HepG2 (cell line): ENCODE measurements around the gene DAGLB. TPM values are rescaled to one million over a fixed set of nuclear protein-coding genes. Genes with fewer than 3 reads are reported as not detected.

Experiments used
- CHCHD3 ChIP-seq: sonication (generic); formaldehyde crosslinking; IDR thresholded peaks from 2 replicates; pipeline ENCODE4 v1.8.0; 2022; ENCODE audit warnings: mild to moderate bottlenecking, missing genetic modification reagents, moderate library complexity
- DZIP1 ChIP-seq: sonication (generic); formaldehyde crosslinking; IDR thresholded peaks from 2 replicates; pipeline ENCODE4 v1.5.0; 2020; ENCODE audit warnings: mild to moderate bottlenecking, missing genetic modification reagents
- EHMT2 ChIP-seq: fragments of 200-600 bp; sonication (generic); IDR thresholded peaks from 2 replicates; pipeline ENCODE4 v1.7.0; 2017; ENCODE audit warnings: antibody characterized with exemption, low read depth, low read length, borderline replicate concordance
- IRF1 ChIP-seq: sonication (generic); formaldehyde crosslinking; IDR thresholded peaks from 2 replicates; pipeline ENCODE4 v1.4.0; 2020; ENCODE audit warnings: low read depth, mild to moderate bottlenecking, missing genetic modification reagents
- JUN ChIP-seq: sonication (generic); formaldehyde crosslinking; IDR thresholded peaks from 2 replicates; pipeline ENCODE4 v1.4.0; 2020; ENCODE audit warnings: mild to moderate bottlenecking, missing genetic modification reagents
- KDM2A ChIP-seq: sonication (generic); formaldehyde crosslinking; IDR thresholded peaks from 2 replicates; pipeline ENCODE4 v1.4.0; 2020; ENCODE audit warnings: low read depth, missing genetic modification reagents, borderline replicate concordance
- MBD4 ChIP-seq: IDR thresholded peaks from 2 replicates; pipeline ENCODE4 v1.6.1; 2012; ENCODE audit warnings: low read length, inconsistent platforms, borderline replicate concordance
- PAF1 ChIP-seq: IDR thresholded peaks from 2 replicates; pipeline ENCODE4 v1.6.1; 2016; ENCODE audit warnings: missing genetic modification reagents, missing compliant biosample characterization
- SMC3 ChIP-seq: IDR thresholded peaks from 2 replicates; pipeline ENCODE4 v1.6.1; 2011; ENCODE audit warnings: low read length, improper control_type of control experiment
- TBP ChIP-seq: sonication (generic); formaldehyde crosslinking; IDR thresholded peaks from 2 replicates; pipeline ENCODE4 v1.5.0; 2020; ENCODE audit warnings: missing genetic modification reagents
- ZEB1 ChIP-seq: IDR thresholded peaks from 2 replicates; pipeline ENCODE4 v1.6.1; 2012; ENCODE audit warnings: mild to moderate bottlenecking, low read depth, inconsistent platforms; ENCODE audit not compliant: insufficient replicate concordance
- ZNF138 ChIP-seq: sonication (generic); formaldehyde crosslinking; IDR thresholded peaks from 2 replicates; pipeline ENCODE4 v1.5.0; 2020; ENCODE audit warnings: mild to moderate bottlenecking, low read depth, missing genetic modification reagents
- polyA plus RNA-seq, 8 experiments: library from polyadenylated mRNA; depleted of rRNA in 3 of 8; stranded (reverse) in 7 of 8; unstranded in 1 of 8; fragments of >200 nt; fragmentation: Illumina TruSeq in 4 of 8; extraction: Trizol in 4 of 8; gene quantifications; 2 replicates each; pipeline versions ENCODE4 v1.2.1 to v1.2.3, GENCODE V29; 2011 to 2016; ENCODE audit warnings: low read depth in 4 of 8, missing spikeins in 1 of 8, mixed read lengths in 1 of 8; ENCODE audit not compliant: insufficient read depth in 1 of 8
- total RNA-seq, 5 experiments: library from RNA; depleted of rRNA; stranded (reverse); fragments of >200 nt; fragmentation: Illumina TruSeq; extraction: Trizol; gene quantifications; 2 replicates each; pipeline ENCODE4 v1.2.3, GENCODE V29; 2016; ENCODE audit warnings: low read depth in 1 of 5
- TF ChIP-seq, protein P1 (sequence below): sonication (generic); formaldehyde crosslinking; IDR thresholded peaks from 2 replicates; pipeline ENCODE4 v1.4.0; 2020; ENCODE audit warnings: missing genetic modification reagents, borderline replicate concordance
- TF ChIP-seq, protein P2 (sequence below): sonication (generic); formaldehyde crosslinking; IDR thresholded peaks from 2 replicates; pipeline ENCODE4 v1.4.0; 2020; ENCODE audit warnings: missing genetic modification reagents
- TF ChIP-seq, protein P3 (sequence below): sonication (generic); formaldehyde crosslinking; IDR thresholded peaks from 2 replicates; pipeline ENCODE4 v1.5.0; 2020; ENCODE audit warnings: missing genetic modification reagents, mild to moderate bottlenecking, borderline replicate concordance
- TF ChIP-seq, protein P4 (sequence below): sonication (generic); formaldehyde crosslinking; IDR thresholded peaks from 2 replicates; pipeline ENCODE4 v1.4.0; 2020; ENCODE audit warnings: mild to moderate bottlenecking, missing genetic modification reagents

DAGLB gene
- total and polyA plus RNA-seq, 2 of the 13 experiments (the other 11 are each of a cell fraction or from before 2014, with no cell fraction given): 7.9 to 9.8 TPM

GRCh38 chr7:6385110-6385781, 62.5 kb downstream of the DAGLB start (continued):
- TF ChIP-seq IRF1 (CRISPR knock-in tag): no peak
- TF ChIP-seq, protein P1, sequence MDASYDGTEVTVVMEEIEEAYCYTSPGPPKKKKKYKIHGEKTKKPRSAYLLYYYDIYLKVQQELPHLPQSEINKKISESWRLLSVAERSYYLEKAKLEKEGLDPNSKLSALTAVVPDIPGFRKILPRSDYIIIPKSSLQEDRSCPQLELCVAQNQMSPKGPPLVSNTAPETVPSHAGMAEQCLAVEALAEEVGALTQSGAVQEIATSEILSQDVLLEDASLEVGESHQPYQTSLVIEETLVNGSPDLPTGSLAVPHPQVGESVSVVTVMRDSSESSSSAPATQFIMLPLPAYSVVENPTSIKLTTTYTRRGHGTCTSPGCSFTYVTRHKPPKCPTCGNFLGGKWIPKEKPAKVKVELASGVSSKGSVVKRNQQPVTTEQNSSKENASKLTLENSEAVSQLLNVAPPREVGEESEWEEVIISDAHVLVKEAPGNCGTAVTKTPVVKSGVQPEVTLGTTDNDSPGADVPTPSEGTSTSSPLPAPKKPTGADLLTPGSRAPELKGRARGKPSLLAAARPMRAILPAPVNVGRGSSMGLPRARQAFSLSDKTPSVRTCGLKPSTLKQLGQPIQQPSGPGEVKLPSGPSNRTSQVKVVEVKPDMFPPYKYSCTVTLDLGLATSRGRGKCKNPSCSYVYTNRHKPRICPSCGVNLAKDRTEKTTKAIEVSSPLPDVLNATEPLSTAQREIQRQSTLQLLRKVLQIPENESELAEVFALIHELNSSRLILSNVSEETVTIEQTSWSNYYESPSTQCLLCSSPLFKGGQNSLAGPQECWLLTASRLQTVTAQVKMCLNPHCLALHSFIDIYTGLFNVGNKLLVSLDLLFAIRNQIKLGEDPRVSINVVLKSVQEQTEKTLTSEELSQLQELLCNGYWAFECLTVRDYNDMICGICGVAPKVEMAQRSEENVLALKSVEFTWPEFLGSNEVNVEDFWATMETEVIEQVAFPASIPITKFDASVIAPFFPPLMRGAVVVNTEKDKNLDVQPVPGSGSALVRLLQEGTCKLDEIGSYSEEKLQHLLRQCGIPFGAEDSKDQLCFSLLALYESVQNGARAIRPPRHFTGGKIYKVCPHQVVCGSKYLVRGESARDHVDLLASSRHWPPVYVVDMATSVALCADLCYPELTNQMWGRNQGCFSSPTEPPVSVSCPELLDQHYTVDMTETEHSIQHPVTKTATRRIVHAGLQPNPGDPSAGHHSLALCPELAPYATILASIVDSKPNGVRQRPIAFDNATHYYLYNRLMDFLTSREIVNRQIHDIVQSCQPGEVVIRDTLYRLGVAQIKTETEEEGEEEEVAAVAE: no peak
- TF ChIP-seq, protein P2, sequence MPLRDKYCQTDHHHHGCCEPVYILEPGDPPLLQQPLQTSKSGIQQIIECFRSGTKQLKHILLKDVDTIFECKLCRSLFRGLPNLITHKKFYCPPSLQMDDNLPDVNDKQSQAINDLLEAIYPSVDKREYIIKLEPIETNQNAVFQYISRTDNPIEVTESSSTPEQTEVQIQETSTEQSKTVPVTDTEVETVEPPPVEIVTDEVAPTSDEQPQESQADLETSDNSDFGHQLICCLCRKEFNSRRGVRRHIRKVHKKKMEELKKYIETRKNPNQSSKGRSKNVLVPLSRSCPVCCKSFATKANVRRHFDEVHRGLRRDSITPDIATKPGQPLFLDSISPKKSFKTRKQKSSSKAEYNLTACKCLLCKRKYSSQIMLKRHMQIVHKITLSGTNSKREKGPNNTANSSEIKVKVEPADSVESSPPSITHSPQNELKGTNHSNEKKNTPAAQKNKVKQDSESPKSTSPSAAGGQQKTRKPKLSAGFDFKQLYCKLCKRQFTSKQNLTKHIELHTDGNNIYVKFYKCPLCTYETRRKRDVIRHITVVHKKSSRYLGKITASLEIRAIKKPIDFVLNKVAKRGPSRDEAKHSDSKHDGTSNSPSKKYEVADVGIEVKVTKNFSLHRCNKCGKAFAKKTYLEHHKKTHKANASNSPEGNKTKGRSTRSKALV (CRISPR knock-in tag): no peak
- no peak; the same call in 1 of the 2 replicates for TF ChIP-seq SMC3
- TF ChIP-seq CHCHD3 (CRISPR knock-in tag): no peak
- TF ChIP-seq, protein P3, sequence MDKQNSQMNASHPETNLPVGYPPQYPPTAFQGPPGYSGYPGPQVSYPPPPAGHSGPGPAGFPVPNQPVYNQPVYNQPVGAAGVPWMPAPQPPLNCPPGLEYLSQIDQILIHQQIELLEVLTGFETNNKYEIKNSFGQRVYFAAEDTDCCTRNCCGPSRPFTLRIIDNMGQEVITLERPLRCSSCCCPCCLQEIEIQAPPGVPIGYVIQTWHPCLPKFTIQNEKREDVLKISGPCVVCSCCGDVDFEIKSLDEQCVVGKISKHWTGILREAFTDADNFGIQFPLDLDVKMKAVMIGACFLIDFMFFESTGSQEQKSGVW (CRISPR knock-in tag): no peak
- peak; percentile 89 for TF ChIP-seq JUN
- TF ChIP-seq TBP (CRISPR knock-in tag): no peak
- no peak for TF ChIP-seq PAF1 (CRISPR knock-in tag)
- TF ChIP-seq, protein P4, sequence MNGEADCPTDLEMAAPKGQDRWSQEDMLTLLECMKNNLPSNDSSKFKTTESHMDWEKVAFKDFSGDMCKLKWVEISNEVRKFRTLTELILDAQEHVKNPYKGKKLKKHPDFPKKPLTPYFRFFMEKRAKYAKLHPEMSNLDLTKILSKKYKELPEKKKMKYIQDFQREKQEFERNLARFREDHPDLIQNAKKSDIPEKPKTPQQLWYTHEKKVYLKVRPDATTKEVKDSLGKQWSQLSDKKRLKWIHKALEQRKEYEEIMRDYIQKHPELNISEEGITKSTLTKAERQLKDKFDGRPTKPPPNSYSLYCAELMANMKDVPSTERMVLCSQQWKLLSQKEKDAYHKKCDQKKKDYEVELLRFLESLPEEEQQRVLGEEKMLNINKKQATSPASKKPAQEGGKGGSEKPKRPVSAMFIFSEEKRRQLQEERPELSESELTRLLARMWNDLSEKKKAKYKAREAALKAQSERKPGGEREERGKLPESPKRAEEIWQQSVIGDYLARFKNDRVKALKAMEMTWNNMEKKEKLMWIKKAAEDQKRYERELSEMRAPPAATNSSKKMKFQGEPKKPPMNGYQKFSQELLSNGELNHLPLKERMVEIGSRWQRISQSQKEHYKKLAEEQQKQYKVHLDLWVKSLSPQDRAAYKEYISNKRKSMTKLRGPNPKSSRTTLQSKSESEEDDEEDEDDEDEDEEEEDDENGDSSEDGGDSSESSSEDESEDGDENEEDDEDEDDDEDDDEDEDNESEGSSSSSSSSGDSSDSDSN (CRISPR knock-in tag): no peak
- no peak for TF ChIP-seq ZNF138 (CRISPR knock-in tag)
- no peak for TF ChIP-seq DZIP1 (CRISPR knock-in tag)
- no peak for TF ChIP-seq MBD4
- no peak for TF ChIP-seq ZEB1
- TF ChIP-seq KDM2A (CRISPR knock-in tag): no peak
- no peak for TF ChIP-seq EHMT2
